ENCODE data around the gene CAPNS1. TPM values are rescaled to one million over a fixed set of nuclear protein-coding genes. Genes with fewer than 3 reads are reported as not detected.

The CAPNS1 gene
- total and polyA plus RNA-seq, 11 donors = 272 to 1,083 (median 861) TPM

DNA sequence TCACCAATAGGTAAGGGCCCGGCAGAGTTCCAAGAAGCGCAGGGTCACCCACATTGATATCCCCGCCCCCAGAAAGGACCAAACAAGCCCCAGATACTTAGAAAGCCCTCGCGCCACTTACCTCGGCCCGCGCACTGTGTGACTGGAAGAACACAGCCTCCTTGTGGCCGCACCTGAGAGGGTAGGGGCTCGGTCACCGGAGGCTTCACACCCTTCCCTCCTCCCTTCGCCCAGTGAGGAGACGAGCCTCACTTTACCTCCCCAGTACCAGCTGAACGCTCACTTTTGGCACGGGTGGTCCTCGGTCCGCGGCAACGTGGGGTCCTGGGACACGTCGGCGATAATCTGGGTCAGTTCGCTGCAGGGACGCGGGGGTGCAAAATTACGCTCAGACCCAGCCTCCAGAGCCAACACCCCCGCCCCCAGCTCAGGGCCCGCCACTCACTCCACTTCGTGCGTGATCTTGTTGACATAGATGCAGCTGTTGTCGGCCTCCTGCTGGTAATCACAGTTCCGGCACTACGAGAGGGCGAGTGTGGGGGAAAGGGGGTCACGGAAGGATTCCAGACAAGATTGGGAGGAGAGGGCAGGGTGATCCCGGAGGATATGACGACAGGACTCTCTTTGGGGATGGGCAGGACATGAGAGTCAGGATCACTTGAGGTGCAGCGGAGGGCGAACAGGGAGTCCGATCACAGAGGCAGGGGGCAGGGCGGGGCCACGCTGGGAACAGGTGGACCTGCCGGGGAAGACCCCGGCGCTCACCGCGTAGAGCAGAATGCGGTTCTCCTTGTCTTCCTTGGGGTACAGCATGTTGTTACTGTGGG lies 25.8 kb upstream of the CAPNS1 start:
- DNase-seq (peak in 3 of 5 donors; percentile 23 to 50 (median 43)), ATAC-seq (peak in 2 of 4 donors; percentile 0 to 4)
- Histone ChIP-seq H3K27ac (peak overlapping the region; percentile 28 to 93 (median 88)), H3K9me3 (no peaks in the 10 kb centered on the region), H3K4me1 (peaks cover 3 to 32% (median 19%) of the 10 kb centered on the region in 12 donors), H3K4me3 (peak overlapping the region; percentile 60 to 98 (median 90)), H3K27me3 (no peaks in the 10 kb centered on the region), H3K36me3 (peaks cover 0 to 56% (median 47%) of the 10 kb centered on the region in 9 donors)
- 6 to 15% (median 12%) methylated on average over 42 to 48 of the region's 48 CpGs for WGBS, 4 donors
- TF ChIP-seq POLR2A (IDR thresholded peaks at IDR 0.05) = no peak
- TF ChIP-seq, protein P1, sequence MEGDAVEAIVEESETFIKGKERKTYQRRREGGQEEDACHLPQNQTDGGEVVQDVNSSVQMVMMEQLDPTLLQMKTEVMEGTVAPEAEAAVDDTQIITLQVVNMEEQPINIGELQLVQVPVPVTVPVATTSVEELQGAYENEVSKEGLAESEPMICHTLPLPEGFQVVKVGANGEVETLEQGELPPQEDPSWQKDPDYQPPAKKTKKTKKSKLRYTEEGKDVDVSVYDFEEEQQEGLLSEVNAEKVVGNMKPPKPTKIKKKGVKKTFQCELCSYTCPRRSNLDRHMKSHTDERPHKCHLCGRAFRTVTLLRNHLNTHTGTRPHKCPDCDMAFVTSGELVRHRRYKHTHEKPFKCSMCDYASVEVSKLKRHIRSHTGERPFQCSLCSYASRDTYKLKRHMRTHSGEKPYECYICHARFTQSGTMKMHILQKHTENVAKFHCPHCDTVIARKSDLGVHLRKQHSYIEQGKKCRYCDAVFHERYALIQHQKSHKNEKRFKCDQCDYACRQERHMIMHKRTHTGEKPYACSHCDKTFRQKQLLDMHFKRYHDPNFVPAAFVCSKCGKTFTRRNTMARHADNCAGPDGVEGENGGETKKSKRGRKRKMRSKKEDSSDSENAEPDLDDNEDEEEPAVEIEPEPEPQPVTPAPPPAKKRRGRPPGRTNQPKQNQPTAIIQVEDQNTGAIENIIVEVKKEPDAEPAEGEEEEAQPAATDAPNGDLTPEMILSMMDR (IDR thresholded peaks at IDR 0.05) = no peak
- intact Hi-C loops (cut with DNase I) = loop anchor here in 7 of 10 donors (2.0 to 10.0 kb wide), 5 partner anchors 57 to 122 kb away; partner anchors contain the start of genes SDHAF1 (in 3 of the 7), THAP8 (in 2 of the 7) and WDR62 (in 2 of the 7)

DNA sequence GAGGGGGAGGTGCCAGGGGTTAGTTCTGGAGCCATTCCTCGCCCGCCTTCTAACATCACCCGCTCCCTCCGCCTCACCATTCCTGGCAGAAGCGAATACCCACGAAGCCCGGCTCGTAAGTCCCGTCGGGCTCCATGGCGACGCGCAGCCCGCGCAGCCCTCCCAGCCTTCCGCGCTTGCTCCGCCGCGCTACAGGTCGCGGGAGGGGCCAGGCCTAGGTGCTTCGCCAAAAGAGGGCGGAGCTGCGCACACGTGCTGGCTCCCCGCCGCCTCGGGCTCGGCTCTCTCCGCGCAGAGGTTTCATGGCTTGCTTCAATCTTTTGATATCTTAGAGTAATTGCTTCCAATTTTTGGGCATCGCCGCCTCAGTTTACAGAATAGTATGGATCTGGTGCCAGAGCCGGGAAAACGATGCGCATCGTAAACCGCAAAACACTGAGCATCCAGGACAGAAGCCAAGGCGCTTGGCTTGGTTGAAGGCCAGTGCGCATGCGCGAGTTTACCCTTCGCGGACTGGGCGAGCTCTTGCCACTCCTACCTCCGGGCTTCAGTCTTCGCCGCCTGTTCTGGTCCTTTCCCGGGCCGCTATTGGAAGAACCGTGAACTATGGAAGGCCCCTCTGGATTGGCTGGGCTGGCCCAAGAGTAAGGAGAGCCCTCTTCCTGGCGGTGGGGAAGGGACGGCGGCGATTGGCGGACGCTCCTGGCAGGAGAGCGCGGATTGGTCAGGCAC lies 25.0 kb upstream of the CAPNS1 start, which contains the start of gene POLR2I:
TSS of gene POLR2I (minus strand) at position 155 of the 732 bp plus-strand sequence. CDS start at position 136, 19 bp downstream.
- ATAC-seq = peak; percentile 95 to 99 (median 97)
- intact Hi-C loops (cut with DNase I) = loop anchor here in 8 of 10 donors (1.0 to 10.0 kb wide), 7 partner anchors 55 to 123 kb away; partner anchors contain the start of genes SDHAF1 (in 3 of the 8), THAP8 (in 3 of the 8) and WDR62 (in 3 of the 8)
- Histone ChIP-seq H3K9me3 (no peaks in the 10 kb centered on the region), H3K36me3 (peaks cover 0 to 62% (median 55%) of the 10 kb centered on the region in 9 donors), H3K27me3 (no peaks in the 10 kb centered on the region), H3K27ac (peak within 1 kb of the TSS; percentile 28 to 93 (median 88)), H3K4me3 (peak within 1 kb of the TSS; percentile 60 to 98 (median 90)), H3K4me1 (peaks cover 3 to 32% (median 19%) of the 10 kb centered on the region in 12 donors)
- WGBS, 4 donors = 0 to 1% (median 0%) methylated on average over 30 to 60 of the region's 60 CpGs
- peak; percentile 99 to 100 (median 100) for DNase-seq
- TF ChIP-seq POLR2A (IDR thresholded peaks at IDR 0.05) = peak in 1 of 2 donors; percentile 50
- TF ChIP-seq, protein P1 (IDR thresholded peaks at IDR 0.05) = no peak

DNA sequence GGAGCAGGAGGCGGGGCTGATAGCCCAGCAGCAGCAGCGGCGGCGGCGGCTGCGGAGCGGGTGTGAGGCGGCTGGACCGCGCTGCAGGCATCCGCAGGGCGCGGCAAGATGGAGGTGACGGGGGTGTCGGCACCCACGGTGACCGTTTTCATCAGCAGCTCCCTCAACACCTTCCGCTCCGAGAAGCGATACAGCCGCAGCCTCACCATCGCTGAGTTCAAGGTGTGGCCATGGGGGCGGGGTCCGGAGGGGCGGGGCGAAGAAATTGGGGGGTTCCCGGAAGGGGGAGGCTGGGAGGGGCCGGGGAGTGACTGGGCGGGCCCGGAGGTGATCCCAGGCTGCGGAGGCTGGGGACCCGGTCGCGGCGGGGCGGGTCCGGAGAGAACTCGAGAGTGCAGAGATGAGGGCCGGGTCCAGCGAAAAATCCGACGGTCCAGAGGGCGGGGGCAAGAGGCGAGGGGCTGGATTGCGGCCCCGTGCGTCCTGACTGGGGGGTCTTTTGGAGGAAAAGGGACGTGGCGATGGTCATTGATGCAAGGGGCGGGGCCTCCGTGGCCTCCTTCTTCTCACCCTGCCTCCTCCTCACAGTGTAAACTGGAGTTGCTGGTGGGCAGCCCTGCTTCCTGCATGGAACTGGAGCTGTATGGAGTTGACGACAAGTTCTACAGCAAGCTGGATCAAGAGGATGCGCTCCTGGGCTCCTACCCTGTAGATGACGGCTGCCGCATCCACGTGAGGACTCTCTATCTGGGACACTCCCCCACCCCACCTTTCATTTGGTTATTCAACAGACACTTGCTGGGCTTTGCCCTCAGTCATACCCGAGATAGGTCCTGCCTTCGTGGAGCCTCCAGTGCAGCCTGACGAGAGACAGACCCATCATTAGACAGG lies 24.2 kb upstream of the CAPNS1 start, which contains the start of gene TBCB:
TSS of gene TBCB (plus strand) at position 16 of the 891 bp plus-strand sequence. CDS start at position 109, 93 bp downstream.
- H3K36me3 ChIP-seq = peaks cover 0 to 69% (median 53%) of the 10 kb centered on the region in 9 donors
- no peaks in the 10 kb centered on the region for H3K27me3 ChIP-seq
- H3K9me3 ChIP-seq = no peaks in the 10 kb centered on the region
- TF ChIP-seq, protein P1 (IDR thresholded peaks at IDR 0.05) = no peak
- peak in 1 of 2 donors; percentile 53 for TF ChIP-seq POLR2A (IDR thresholded peaks at IDR 0.05)
- 2 to 5% (median 3%) methylated on average over 29 to 59 of the region's 59 CpGs for WGBS, 4 donors
- peak within 1 kb of the TSS; percentile 28 to 93 (median 88) for H3K27ac ChIP-seq
- H3K4me3 ChIP-seq = peak within 1 kb of the TSS; percentile 60 to 98 (median 90)
- ATAC-seq (peak in 3 of 4 donors; percentile 27 to 70 (median 65)), DNase-seq (peak; percentile 83 to 92 (median 83))
- peaks cover 3 to 32% (median 19%) of the 10 kb centered on the region in 12 donors for H3K4me1 ChIP-seq
- intact Hi-C loops (cut with DNase I) = loop anchor here in 5 of 10 donors (1.0 to 10.0 kb wide), 4 partner anchors 55 to 121 kb away; partner anchors contain the start of genes THAP8 (in 3 of the 5), WDR62 (in 3 of the 5) and SDHAF1 (in 1 of the 5)
